ENCODE results near the gene SENP1. TPM values are rescaled to one million over a fixed set of nuclear protein-coding genes. Genes with fewer than 3 reads are reported as not detected.

The SENP1 gene
- total RNA-seq, 2 experiments from 2014 or later: 42.4 to 43.7 TPM

GRCh38 chr12:48074266-48074665, 31.6 kb downstream of the SENP1 start:
- Mint-ChIP-seq H3K36me3 (ENCODE audit: low read depth) (peaks cover 60% of the 10 kb centered on the region), H3K27me3 (no peaks in the 10 kb centered on the region), H3K4me1 (no peaks in the 10 kb centered on the region), H3K4me3 (no peak overlapping the region), H3K27ac (no peak overlapping the region), H3K9me3 (no peaks in the 10 kb centered on the region)
- no peak for DNase-seq
- CTCF ChIA-PET: interaction anchor here (1.1 kb wide), 1 partner anchor 10 kb away, joined by 4 read pairs; no protein-coding TSS in a partner anchor
- POLR2A ChIA-PET: no interaction called here

- H3K27me3 Mint-ChIP-seq: no peaks in the 10 kb centered on the region
- H3K4me3 Mint-ChIP-seq: no peak overlapping the region
- DNase-seq: no peak
- no peaks in the 10 kb centered on the region for H3K4me1 Mint-ChIP-seq
- POLR2A ChIA-PET: no interaction called here
- CTCF ChIA-PET: no interaction called here
- no peaks in the 10 kb centered on the region for H3K9me3 Mint-ChIP-seq
- H3K27ac Mint-ChIP-seq: no peak overlapping the region
- H3K36me3 Mint-ChIP-seq (ENCODE audit: low read depth): peaks cover 61% of the 10 kb centered on the region
Measured at GRCh38 chr12:48072266-48072665, 33.6 kb downstream of the SENP1 start.

- CTCF ChIA-PET: no interaction called here
Measured at GRCh38 chr12:48071808-48072207, 34.1 kb downstream of the SENP1 start.

GRCh38 chr12:48070731-48071130, 35.1 kb downstream of the SENP1 start:
- Mint-ChIP-seq H3K27ac (no peak overlapping the region), H3K4me1 (no peaks in the 10 kb centered on the region), H3K27me3 (no peaks in the 10 kb centered on the region), H3K9me3 (no peaks in the 10 kb centered on the region), H3K4me3 (no peak overlapping the region), H3K36me3 (ENCODE audit: low read depth) (peaks cover 63% of the 10 kb centered on the region)
- ChIA-PET CTCF (no interaction called here), POLR2A (no interaction called here)
- no peak for DNase-seq

More at GRCh38 chr12:48071808-48072207, 34.1 kb downstream of the SENP1 start:
- no peak for DNase-seq
- Mint-ChIP-seq H3K4me3 (no peak overlapping the region), H3K36me3 (ENCODE audit: low read depth) (peaks cover 61% of the 10 kb centered on the region), H3K9me3 (no peaks in the 10 kb centered on the region), H3K4me1 (no peaks in the 10 kb centered on the region), H3K27me3 (no peaks in the 10 kb centered on the region), H3K27ac (no peak overlapping the region)
- POLR2A ChIA-PET: no interaction called here

GRCh38 chr12:48070033-48070432, 35.8 kb downstream of the SENP1 start:
- H3K9me3 Mint-ChIP-seq: no peaks in the 10 kb centered on the region
- H3K27me3 Mint-ChIP-seq: no peaks in the 10 kb centered on the region
- no peak overlapping the region for H3K27ac Mint-ChIP-seq
- POLR2A ChIA-PET: no interaction called here
- H3K4me3 Mint-ChIP-seq: no peak overlapping the region
- CTCF ChIA-PET: no interaction called here
- H3K4me1 Mint-ChIP-seq: no peaks in the 10 kb centered on the region
- H3K36me3 Mint-ChIP-seq (ENCODE audit: low read depth): peaks cover 65% of the 10 kb centered on the region
- DNase-seq: no peak

GRCh38 chr12:48069241-48069640, 36.6 kb downstream of the SENP1 start:
- Mint-ChIP-seq H3K27me3 (no peaks in the 10 kb centered on the region), H3K4me1 (no peaks in the 10 kb centered on the region), H3K27ac (no peak overlapping the region), H3K4me3 (no peak overlapping the region), H3K36me3 (ENCODE audit: low read depth) (peaks cover 69% of the 10 kb centered on the region), H3K9me3 (no peaks in the 10 kb centered on the region)
- ChIA-PET CTCF (interaction anchor here (0.7 kb wide), 1 partner anchor 120 kb away, joined by 3 read pairs; no protein-coding TSS in a partner anchor), POLR2A (interaction anchor here (0.7 kb wide), 1 partner anchor 8 kb away, joined by 4 read pairs; no protein-coding TSS in a partner anchor)
- DNase-seq: no peak

- Mint-ChIP-seq H3K27me3 (no peaks in the 10 kb centered on the region), H3K9me3 (no peaks in the 10 kb centered on the region), H3K4me3 (no peak overlapping the region), H3K4me1 (no peaks in the 10 kb centered on the region), H3K36me3 (ENCODE audit: low read depth) (peaks cover 72% of the 10 kb centered on the region), H3K27ac (no peak overlapping the region)
- DNase-seq: no peak
- ChIA-PET CTCF (no interaction called here), POLR2A (interaction anchor here (0.7 kb wide), 1 partner anchor 9 kb away, joined by 4 read pairs; no protein-coding TSS in a partner anchor)
Measured at GRCh38 chr12:48068457-48068856, 37.4 kb downstream of the SENP1 start.

- no peak for DNase-seq
- Mint-ChIP-seq H3K36me3 (ENCODE audit: low read depth) (peaks cover 72% of the 10 kb centered on the region), H3K27ac (no peak overlapping the region), H3K27me3 (no peaks in the 10 kb centered on the region), H3K4me1 (no peaks in the 10 kb centered on the region), H3K4me3 (no peak overlapping the region), H3K9me3 (no peaks in the 10 kb centered on the region)
- ChIA-PET CTCF (interaction anchor here (1.1 kb wide), 1 partner anchor 99 kb away, joined by 4 read pairs; no protein-coding TSS in a partner anchor), POLR2A (interaction anchor here (1.1 kb wide), 1 partner anchor 10 kb away, joined by 4 read pairs; no protein-coding TSS in a partner anchor)
Measured at GRCh38 chr12:48067250-48067938, 38.5 kb downstream of the SENP1 start.

GRCh38 chr12:48065041-48065440, 40.8 kb downstream of the SENP1 start:
- H3K4me1 Mint-ChIP-seq: no peaks in the 10 kb centered on the region
- no peak for DNase-seq
- H3K27me3 Mint-ChIP-seq: no peaks in the 10 kb centered on the region
- no peak overlapping the region for H3K27ac Mint-ChIP-seq
- POLR2A ChIA-PET: no interaction called here
- peaks cover 77% of the 10 kb centered on the region for H3K36me3 Mint-ChIP-seq (ENCODE audit: low read depth)
- no peak overlapping the region for H3K4me3 Mint-ChIP-seq
- peaks cover 4% of the 10 kb centered on the region for H3K9me3 Mint-ChIP-seq
- CTCF ChIA-PET: no interaction called here

GRCh38 chr12:48063530-48063929, 42.3 kb downstream of the SENP1 start:
- H3K9me3 Mint-ChIP-seq: peaks cover 15% of the 10 kb centered on the region

GRCh38 chr12:48061938-48062719, 43.8 kb downstream of the SENP1 start:
- DNase-seq: no peak
- Mint-ChIP-seq H3K9me3 (peaks cover 19% of the 10 kb centered on the region), H3K4me1 (no peaks in the 10 kb centered on the region), H3K4me3 (no peak overlapping the region), H3K27me3 (no peaks in the 10 kb centered on the region), H3K36me3 (ENCODE audit: low read depth) (peaks cover 74% of the 10 kb centered on the region), H3K27ac (no peak overlapping the region)
- ChIA-PET POLR2A (no interaction called here), CTCF (interaction anchor here (1.1 kb wide), 1 partner anchor 134 kb away, joined by 3 read pairs; no protein-coding TSS in a partner anchor)

More at GRCh38 chr12:48063530-48063929, 42.3 kb downstream of the SENP1 start:
- Mint-ChIP-seq H3K36me3 (ENCODE audit: low read depth) (peaks cover 78% of the 10 kb centered on the region), H3K4me1 (no peaks in the 10 kb centered on the region), H3K27ac (no peak overlapping the region), H3K4me3 (no peak overlapping the region), H3K27me3 (no peaks in the 10 kb centered on the region)
- POLR2A ChIA-PET: no interaction called here
- CTCF ChIA-PET: no interaction called here
- DNase-seq: no peak

- H3K4me1 Mint-ChIP-seq: no peaks in the 10 kb centered on the region
- no peak overlapping the region for H3K27ac Mint-ChIP-seq
- ChIA-PET POLR2A (no interaction called here), CTCF (interaction anchor here (0.6 kb wide), 1 partner anchor 21 kb away, joined by 3 read pairs; no protein-coding TSS in a partner anchor)
- H3K36me3 Mint-ChIP-seq (ENCODE audit: low read depth): peaks cover 67% of the 10 kb centered on the region
- H3K4me3 Mint-ChIP-seq: no peak overlapping the region
- DNase-seq: no peak
- H3K27me3 Mint-ChIP-seq: no peaks in the 10 kb centered on the region
- peaks cover 19% of the 10 kb centered on the region for H3K9me3 Mint-ChIP-seq
Measured at GRCh38 chr12:48060474-48060873, 45.4 kb downstream of the SENP1 start.

GRCh38 chr12:48058771-48059170, 47.1 kb downstream of the SENP1 start:
- H3K36me3 Mint-ChIP-seq (ENCODE audit: low read depth): peaks cover 56% of the 10 kb centered on the region
- no peaks in the 10 kb centered on the region for H3K27me3 Mint-ChIP-seq
- CTCF ChIA-PET: no interaction called here

More at GRCh38 chr12:48058771-48059170, 47.1 kb downstream of the SENP1 start:
- DNase-seq: no peak
- H3K9me3 Mint-ChIP-seq: peaks cover 19% of the 10 kb centered on the region
- H3K4me3 Mint-ChIP-seq: no peak overlapping the region
- POLR2A ChIA-PET: no interaction called here
- H3K4me1 Mint-ChIP-seq: no peaks in the 10 kb centered on the region
- H3K27ac Mint-ChIP-seq: no peak overlapping the region
